HG03139 (cell line): ENCODE measurements around the gene NXPH4.

Source experiments
- ATAC-seq: cut with Tn5 transposase; IDR thresholded peaks from one replicate; pipeline ENCODE4 v1.9.1; 2021; ENCODE audit not compliant: unreplicated experiment

The NXPH4 gene

GRCh38 chr12:57216014-57216911 is at the start of gene NXPH4:
Gene NXPH4 (plus strand): TSS chr12:57216794. CDS start chr12:57216970, 176 bp downstream.
- ATAC-seq = no peak

GRCh38 chr12:57166971-57167371 is 49.6 kb upstream of the NXPH4 start:
- ATAC-seq = no peak

GRCh38 chr12:57168058-57168457 is 48.5 kb upstream of the NXPH4 start:
- ATAC-seq = no peak

GRCh38 chr12:57169046-57169795 is 47.4 kb upstream of the NXPH4 start:
- no peak for ATAC-seq

- ATAC-seq = no peak
Measured at GRCh38 chr12:57169969-57170368, 46.6 kb upstream of the NXPH4 start.

GRCh38 chr12:57170408-57170807 is 46.2 kb upstream of the NXPH4 start:
- no peak for ATAC-seq

GRCh38 chr12:57170927-57171326 is 45.7 kb upstream of the NXPH4 start:
- ATAC-seq = no peak

- ATAC-seq = no peak
Measured at GRCh38 chr12:57171668-57172067, 44.9 kb upstream of the NXPH4 start.

- ATAC-seq = no peak
Measured at GRCh38 chr12:57173089-57173488, 43.5 kb upstream of the NXPH4 start.

- ATAC-seq = no peak
Measured at GRCh38 chr12:57173683-57174082, 42.9 kb upstream of the NXPH4 start.

GRCh38 chr12:57175428-57176138 is 41.0 kb upstream of the NXPH4 start:
- no peak for ATAC-seq

GRCh38 chr12:57176139-57176477 is 40.5 kb upstream of the NXPH4 start:
- ATAC-seq = no peak

GRCh38 chr12:57176846-57177245 is 39.7 kb upstream of the NXPH4 start:
- no peak for ATAC-seq

GRCh38 chr12:57177354-57177753 is 39.2 kb upstream of the NXPH4 start:
- no peak for ATAC-seq

- ATAC-seq = no peak
Measured at GRCh38 chr12:57178213-57178612, 38.4 kb upstream of the NXPH4 start.

GRCh38 chr12:57179331-57180086 is 37.1 kb upstream of the NXPH4 start:
- ATAC-seq = no peak

- ATAC-seq = no peak
Measured at GRCh38 chr12:57180321-57180989, 36.1 kb upstream of the NXPH4 start.

- no peak for ATAC-seq
Measured at GRCh38 chr12:57181072-57181471, 35.5 kb upstream of the NXPH4 start.

GRCh38 chr12:57181561-57182155 is 34.9 kb upstream of the NXPH4 start:
- ATAC-seq = no peak
